SK-N-SH (cell line): Measurements from ENCODE around the gene CDH13. TPM values are rescaled to one million over a fixed set of nuclear protein-coding genes. Genes with fewer than 3 reads are reported as not detected.

Source experiments
- CTCF ChIA-PET: fragments of 300-600, 350-600 bp; formaldehyde crosslinking; extraction: SDS; loops from one replicate; lab custom pipeline; 2021; lab: Yijun Ruan, JAX
- POLR2A ChIA-PET: fragments of 350-600 bp; sonication (Branson Sonifier 250); formaldehyde crosslinking; extraction: SDS; loops from one replicate; lab custom pipeline; 2020; ENCODE audit warnings: antibody characterized with exemption, inconsistent platforms; lab: Yijun Ruan, JAX
- DNase-seq: peaks from one replicate; pipeline ENCODE4 v3.0.0; 2012
- H2AFZ ChIP-seq: fragments of 200-600 bp; sonication (generic); 2 replicates; pipeline ENCODE4 v1.8.1; 2016; ENCODE audit warnings: antibody characterized with exemption, mild to moderate bottlenecking, low read depth
- H3F3A ChIP-seq: fragments of 200-600 bp; sonication (generic); replicated peaks from 2 replicates; pipeline ENCODE3; 2016; ENCODE audit warnings: antibody characterized with exemption, mild to moderate bottlenecking; ENCODE audit not compliant: insufficient read depth
- H3K27ac ChIP-seq, 2 experiments: fragments of 200-500 bp in 1 of 2; fragments of 200-600 bp in 1 of 2; sonication (Bioruptor generic) in 1 of 2; sonication (generic), shearing (Covaris generic) in 1 of 2; 2 replicates each; pipeline versions ENCODE4 v1.5.1 to v1.6.1; 2014 to 2016; ENCODE audit warnings: low read depth in 2 of 2, inconsistent platforms in 1 of 2, low read length in 1 of 2, mild to moderate bottlenecking in 1 of 2, mixed read lengths in 1 of 2
- H3K27me3 ChIP-seq: fragments of 200-600 bp; sonication (generic), shearing (Covaris generic); 2 replicates; pipeline ENCODE4 v1.6.1; 2016; ENCODE audit warnings: mixed run types; ENCODE audit not compliant: insufficient read depth
- H3K36me3 ChIP-seq, 2 experiments: fragments of 200-500 bp in 1 of 2; fragments of 200-600 bp in 1 of 2; sonication (Bioruptor generic) in 1 of 2; sonication (generic) in 1 of 2; replicated peaks in 1 of 2; 2 replicates each; pipeline versions ENCODE3 to v1.5.1; 2014 to 2016; ENCODE audit warnings: low read length in 1 of 2, mild to moderate bottlenecking in 1 of 2; ENCODE audit not compliant: insufficient read depth in 2 of 2, control insufficient read depth in 1 of 2
- H3K4me1 ChIP-seq, 2 experiments: fragments of 200-500 bp in 1 of 2; fragments of 200-600 bp in 1 of 2; sonication (Bioruptor generic) in 1 of 2; sonication (generic), shearing (Covaris generic) in 1 of 2; 2 replicates each; pipeline versions ENCODE4 v1.5.1 to v1.6.1; 2014 to 2016; ENCODE audit warnings: low read depth in 1 of 2, low read length in 1 of 2, mixed run types in 1 of 2; ENCODE audit not compliant: insufficient read depth in 2 of 2, control insufficient read depth in 1 of 2
- H3K4me2 ChIP-seq: fragments of 200-600 bp; sonication (generic), shearing (Covaris generic); 2 replicates; pipeline ENCODE4 v1.6.1; 2017; ENCODE audit warnings: mixed run types
- H3K4me3 ChIP-seq, 2 experiments: fragments of 200-500 bp in 1 of 2; fragments of 200-600 bp in 1 of 2; sonication (Bioruptor generic) in 1 of 2; sonication (generic), shearing (Covaris generic) in 1 of 2; 2 replicates each; pipeline versions ENCODE4 v1.5.1 to v1.8.1; 2014 to 2016; ENCODE audit warnings: low read depth in 2 of 2, inconsistent platforms in 1 of 2, low read length in 1 of 2, mild to moderate bottlenecking in 1 of 2, mixed read lengths in 1 of 2, moderate library complexity in 1 of 2
- H3K79me2 ChIP-seq: fragments of 200-600 bp; sonication (generic); 2 replicates; pipeline ENCODE4 v1.8.1; 2017; ENCODE audit warnings: mild to moderate bottlenecking; ENCODE audit not compliant: insufficient read depth
- H3K9ac ChIP-seq: fragments of 200-600 bp; sonication (generic); 2 replicates; pipeline ENCODE4 v1.6.1; 2017; ENCODE audit warnings: mixed run types
- H3K9me2 ChIP-seq: fragments of 200-600 bp; sonication (generic); 2 replicates; pipeline ENCODE4 v1.6.1; 2017; ENCODE audit warnings: mixed run types
- H3K9me3 ChIP-seq: fragments of 200-600 bp; sonication (generic); 2 replicates; pipeline ENCODE4 v1.6.1; 2017; ENCODE audit warnings: mixed run types, mild to moderate bottlenecking, moderate library complexity
- H4K20me1 ChIP-seq: fragments of 200-600 bp; sonication (generic); 2 replicates; pipeline ENCODE4 v1.6.1; 2017; ENCODE audit warnings: mild to moderate bottlenecking, mixed run types; ENCODE audit not compliant: insufficient read depth
- EP300 ChIP-seq, 2 experiments: IDR thresholded peaks; 2 replicates each; pipeline versions ENCODE4 v1.4.0 to v1.6.1; 2012; ENCODE audit warnings: borderline replicate concordance in 1 of 2, low read depth in 1 of 2, low read length in 1 of 2
- FOXJ3 ChIP-seq: sonication (generic); formaldehyde crosslinking; IDR thresholded peaks from 2 replicates; pipeline ENCODE4 v1.5.1; 2020; ENCODE audit warnings: mild to moderate bottlenecking, missing genetic modification reagents
- GATA2 ChIP-seq: sonication (generic); formaldehyde crosslinking; IDR thresholded peaks from 2 replicates; pipeline ENCODE4 v1.5.0; 2020; ENCODE audit warnings: mild to moderate bottlenecking, missing genetic modification reagents
- IRF3 ChIP-seq: fragments of 150-350 bp; IDR thresholded peaks from 2 replicates; pipeline ENCODE4 v1.6.1; 2016; ENCODE audit warnings: mild to moderate bottlenecking, low read depth, low read length
- POLR2AphosphoS5 ChIP-seq: IDR thresholded peaks from 2 replicates; pipeline ENCODE4 v1.6.1; 2012; ENCODE audit warnings: low read depth, low read length
- RAD21 ChIP-seq: IDR thresholded peaks from 2 replicates; pipeline ENCODE4 v1.6.1; 2012; ENCODE audit warnings: mild to moderate bottlenecking, low read length
- RCOR1 ChIP-seq: fragments of 150-350 bp; IDR thresholded peaks from 2 replicates; pipeline ENCODE4 v1.6.1; 2017; ENCODE audit warnings: antibody characterized with exemption, low read length
- RFX5 ChIP-seq: IDR thresholded peaks from 2 replicates; pipeline ENCODE4 v1.6.1; 2012; ENCODE audit warnings: mild to moderate bottlenecking, improper control_type of control experiment, low read length
- RXRA ChIP-seq: IDR thresholded peaks from 2 replicates; pipeline ENCODE4 v1.4.0; 2012; ENCODE audit warnings: low read depth, mild to moderate bottlenecking, borderline replicate concordance
- SIN3A ChIP-seq: IDR thresholded peaks from 2 replicates; pipeline ENCODE4 v1.6.1; 2012; ENCODE audit warnings: low read depth, mild to moderate bottlenecking, low read length, moderate library complexity, borderline replicate concordance
- SMC3 ChIP-seq: IDR thresholded peaks from 2 replicates; pipeline ENCODE4 v1.6.1; 2012; ENCODE audit warnings: low read depth, low read length, improper control_type of control experiment
- TAF1 ChIP-seq: IDR thresholded peaks from 2 replicates; pipeline ENCODE4 v1.6.1; 2012; ENCODE audit warnings: low read depth, mild to moderate bottlenecking, low read length, moderate library complexity, borderline replicate concordance
- TEAD4 ChIP-seq: IDR thresholded peaks from 2 replicates; pipeline ENCODE4 v1.4.0; 2012; ENCODE audit warnings: mild to moderate bottlenecking, borderline replicate concordance; ENCODE audit not compliant: insufficient read depth
- YY1 ChIP-seq: IDR thresholded peaks from 2 replicates; pipeline ENCODE4 v1.4.0; 2012; ENCODE audit warnings: low read depth, mild to moderate bottlenecking
- WGBS: methylation state at CpG from one replicate; pipeline ENCODE4 v1.1.6; 2017; ENCODE audit warnings: low lambda C conversion rate; 5-methylcytosine and 5-hydroxymethylcytosine counted together
- polyA plus RNA-seq, 3 experiments: library from polyadenylated mRNA; depleted of rRNA; stranded (reverse); fragments of >200 nt; gene quantifications; 2 replicates each; pipeline ENCODE4 v1.2.3, GENCODE V29; 2012
- TF ChIP-seq, protein P1 (sequence below): IDR thresholded peaks from 2 replicates; pipeline ENCODE4 v1.4.0; 2012; ENCODE audit warnings: low read depth
- TF ChIP-seq, protein P2 (sequence below): IDR thresholded peaks from 2 replicates; pipeline ENCODE4 v1.6.1; 2012; ENCODE audit warnings: mild to moderate bottlenecking, low read depth, low read length, moderate library complexity

The CDH13 gene
- polyA plus RNA-seq, 1 of the 3 experiments (the other 2 are of a cell fraction): 93.0 TPM

GRCh38 chr16:82763371-82763770 lies 136.6 kb downstream of the CDH13 start:
- TF ChIP-seq POLR2AphosphoS5: no peak
- no peak for TF ChIP-seq RFX5
- TF ChIP-seq, protein P1, sequence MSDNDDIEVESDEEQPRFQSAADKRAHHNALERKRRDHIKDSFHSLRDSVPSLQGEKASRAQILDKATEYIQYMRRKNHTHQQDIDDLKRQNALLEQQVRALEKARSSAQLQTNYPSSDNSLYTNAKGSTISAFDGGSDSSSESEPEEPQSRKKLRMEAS: no peak
- no peak for TF ChIP-seq IRF3
- no peak for TF ChIP-seq RXRA
- TF ChIP-seq YY1: no peak
- TF ChIP-seq, protein P2, sequence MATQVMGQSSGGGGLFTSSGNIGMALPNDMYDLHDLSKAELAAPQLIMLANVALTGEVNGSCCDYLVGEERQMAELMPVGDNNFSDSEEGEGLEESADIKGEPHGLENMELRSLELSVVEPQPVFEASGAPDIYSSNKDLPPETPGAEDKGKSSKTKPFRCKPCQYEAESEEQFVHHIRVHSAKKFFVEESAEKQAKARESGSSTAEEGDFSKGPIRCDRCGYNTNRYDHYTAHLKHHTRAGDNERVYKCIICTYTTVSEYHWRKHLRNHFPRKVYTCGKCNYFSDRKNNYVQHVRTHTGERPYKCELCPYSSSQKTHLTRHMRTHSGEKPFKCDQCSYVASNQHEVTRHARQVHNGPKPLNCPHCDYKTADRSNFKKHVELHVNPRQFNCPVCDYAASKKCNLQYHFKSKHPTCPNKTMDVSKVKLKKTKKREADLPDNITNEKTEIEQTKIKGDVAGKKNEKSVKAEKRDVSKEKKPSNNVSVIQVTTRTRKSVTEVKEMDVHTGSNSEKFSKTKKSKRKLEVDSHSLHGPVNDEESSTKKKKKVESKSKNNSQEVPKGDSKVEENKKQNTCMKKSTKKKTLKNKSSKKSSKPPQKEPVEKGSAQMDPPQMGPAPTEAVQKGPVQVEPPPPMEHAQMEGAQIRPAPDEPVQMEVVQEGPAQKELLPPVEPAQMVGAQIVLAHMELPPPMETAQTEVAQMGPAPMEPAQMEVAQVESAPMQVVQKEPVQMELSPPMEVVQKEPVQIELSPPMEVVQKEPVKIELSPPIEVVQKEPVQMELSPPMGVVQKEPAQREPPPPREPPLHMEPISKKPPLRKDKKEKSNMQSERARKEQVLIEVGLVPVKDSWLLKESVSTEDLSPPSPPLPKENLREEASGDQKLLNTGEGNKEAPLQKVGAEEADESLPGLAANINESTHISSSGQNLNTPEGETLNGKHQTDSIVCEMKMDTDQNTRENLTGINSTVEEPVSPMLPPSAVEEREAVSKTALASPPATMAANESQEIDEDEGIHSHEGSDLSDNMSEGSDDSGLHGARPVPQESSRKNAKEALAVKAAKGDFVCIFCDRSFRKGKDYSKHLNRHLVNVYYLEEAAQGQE: no peak
- no peak for TF ChIP-seq SIN3A
- no peak for TF ChIP-seq RAD21
- no peak for TF ChIP-seq TAF1
- no peak for TF ChIP-seq TEAD4
- no peak for TF ChIP-seq EP300 (IDR thresholded peaks at IDR 0.05; ENCODE audit: borderline replicate concordance in 1 of 2, low read depth in 1 of 2, low read length in 1 of 2)
- no peak for TF ChIP-seq GATA2 (CRISPR knock-in tag)
- no peak for TF ChIP-seq FOXJ3 (CRISPR knock-in tag)
- no peak for TF ChIP-seq SMC3
- no peak for TF ChIP-seq RCOR1
- H3K79me2 ChIP-seq: peaks cover 3% of the 10 kb centered on the region; the same call in 1 of the 2 replicates
- POLR2A ChIA-PET: no interaction called here
- H3K27ac ChIP-seq: no peak overlapping the region
- no peaks in the 10 kb centered on the region for H3K27me3 ChIP-seq
- no peaks in the 10 kb centered on the region for H3K36me3 ChIP-seq
- no peak overlapping the region for H3K4me2 ChIP-seq
- peaks cover 0 to 7% of the 10 kb centered on the region in 2 experiments; a peak in 1 of 4 replicates for H3K4me1 ChIP-seq
- WGBS: 75% methylated on average over 2 of the region's 2 CpGs
- DNase-seq: no peak
- H4K20me1 ChIP-seq: no peaks in the 10 kb centered on the region
- H3K9me3 ChIP-seq: no peaks in the 10 kb centered on the region
- no peak overlapping the region for H3K4me3 ChIP-seq
- CTCF ChIA-PET: no interaction called here
- peaks cover 8% of the 10 kb centered on the region for H3F3A ChIP-seq
- no peak overlapping the region for H2AFZ ChIP-seq
- H3K9ac ChIP-seq: no peak overlapping the region
- no peaks in the 10 kb centered on the region for H3K9me2 ChIP-seq
